ENCODE measurements around the gene GPR142. TPM values are rescaled to one million over a fixed set of nuclear protein-coding genes. Genes with fewer than 3 reads are reported as not detected.

Gene GPR142
- polyA plus RNA-seq, 1 donor (not counting 4 experiments of a cell fraction or from before 2014, with no cell fraction given) = not detected

- Histone ChIP-seq H3K4me2 (ENCODE audit: control insufficient read depth, extremely low read depth, insufficient read depth, low read depth, low read length) (no peak overlapping the region), H3K27me3 (ENCODE audit: control insufficient read depth, extremely low read depth, insufficient read depth, low read length) (peaks cover 33% of the 10 kb centered on the region), H3K36me3 (ENCODE audit: control insufficient read depth in 2 of 2, extremely low read depth in 1 of 2, insufficient read depth in 2 of 2, low read length in 2 of 2) (no peaks in the 10 kb centered on the region), H3K9me1 (ENCODE audit: control insufficient read depth, extremely low read depth, insufficient read depth, low read length) (no peaks in the 10 kb centered on the region), H3K9me3 (ENCODE audit: control insufficient read depth, low read depth, low read length) (no peaks in the 10 kb centered on the region), H3K9ac (ENCODE audit: control insufficient read depth, extremely low read depth, insufficient read depth, low read length) (no peak overlapping the region), H3K27ac (ENCODE audit: control insufficient read depth, insufficient read depth, low read length) (no peak overlapping the region), H3K4me1 (ENCODE audit: control insufficient read depth, extremely low read depth, insufficient read depth, low read length) (no peaks in the 10 kb centered on the region), H3K79me2 (ENCODE audit: control insufficient read depth, insufficient read depth, low read length) (no peaks in the 10 kb centered on the region), H2AFZ (ENCODE audit: control insufficient read depth, low read length) (no peak overlapping the region), H3K4me3 (ENCODE audit: control insufficient read depth in 2 of 3, extremely low read depth in 1 of 3, insufficient read depth in 2 of 3, low read depth in 1 of 3, low read length in 3 of 3) (no peak overlapping the region), H4K20me1 (ENCODE audit: control insufficient read depth, extremely low read depth, insufficient read depth, low read length) (no peaks in the 10 kb centered on the region)
- no peak for FAIRE-seq
- no peak for TF ChIP-seq EZH2 (IDR thresholded peaks at IDR 0.05; ENCODE audit: low read length)
- TF ChIP-seq, protein P1, sequence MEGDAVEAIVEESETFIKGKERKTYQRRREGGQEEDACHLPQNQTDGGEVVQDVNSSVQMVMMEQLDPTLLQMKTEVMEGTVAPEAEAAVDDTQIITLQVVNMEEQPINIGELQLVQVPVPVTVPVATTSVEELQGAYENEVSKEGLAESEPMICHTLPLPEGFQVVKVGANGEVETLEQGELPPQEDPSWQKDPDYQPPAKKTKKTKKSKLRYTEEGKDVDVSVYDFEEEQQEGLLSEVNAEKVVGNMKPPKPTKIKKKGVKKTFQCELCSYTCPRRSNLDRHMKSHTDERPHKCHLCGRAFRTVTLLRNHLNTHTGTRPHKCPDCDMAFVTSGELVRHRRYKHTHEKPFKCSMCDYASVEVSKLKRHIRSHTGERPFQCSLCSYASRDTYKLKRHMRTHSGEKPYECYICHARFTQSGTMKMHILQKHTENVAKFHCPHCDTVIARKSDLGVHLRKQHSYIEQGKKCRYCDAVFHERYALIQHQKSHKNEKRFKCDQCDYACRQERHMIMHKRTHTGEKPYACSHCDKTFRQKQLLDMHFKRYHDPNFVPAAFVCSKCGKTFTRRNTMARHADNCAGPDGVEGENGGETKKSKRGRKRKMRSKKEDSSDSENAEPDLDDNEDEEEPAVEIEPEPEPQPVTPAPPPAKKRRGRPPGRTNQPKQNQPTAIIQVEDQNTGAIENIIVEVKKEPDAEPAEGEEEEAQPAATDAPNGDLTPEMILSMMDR (optimal IDR thresholded peaks at IDR 0.05 in 1 of 3, IDR thresholded peaks at IDR 0.05 in 1 of 3, conservative IDR thresholded peaks at IDR 0.05 in 1 of 3; ENCODE audit: extremely low read depth in 1 of 3, insufficient read depth in 2 of 3, low read length in 3 of 3) = no peak
- no peak for DNase-seq (ENCODE audit: low read depth, low spot score)
- dilution Hi-C loops (cut with MboI; ENCODE audit: extremely low pct_ligation_motif_present, low sequenced_read_pairs) = no loop called here
These were observed 38.8 kb upstream of the GPR142 start for GRCh38 chr17:74328487-74328886.

- Histone ChIP-seq H3K79me2 (ENCODE audit: control insufficient read depth, insufficient read depth, low read length) (no peaks in the 10 kb centered on the region), H3K4me3 (ENCODE audit: control insufficient read depth in 2 of 3, extremely low read depth in 1 of 3, insufficient read depth in 2 of 3, low read depth in 1 of 3, low read length in 3 of 3) (no peak overlapping the region), H3K27me3 (ENCODE audit: control insufficient read depth, extremely low read depth, insufficient read depth, low read length) (peaks cover 31% of the 10 kb centered on the region), H4K20me1 (ENCODE audit: control insufficient read depth, extremely low read depth, insufficient read depth, low read length) (no peaks in the 10 kb centered on the region), H3K9me1 (ENCODE audit: control insufficient read depth, extremely low read depth, insufficient read depth, low read length) (no peaks in the 10 kb centered on the region), H3K27ac (ENCODE audit: control insufficient read depth, insufficient read depth, low read length) (no peak overlapping the region), H3K9me3 (ENCODE audit: control insufficient read depth, low read depth, low read length) (no peaks in the 10 kb centered on the region), H3K4me1 (ENCODE audit: control insufficient read depth, extremely low read depth, insufficient read depth, low read length) (no peaks in the 10 kb centered on the region), H3K9ac (ENCODE audit: control insufficient read depth, extremely low read depth, insufficient read depth, low read length) (no peak overlapping the region), H2AFZ (ENCODE audit: control insufficient read depth, low read length) (no peak overlapping the region), H3K36me3 (ENCODE audit: control insufficient read depth in 2 of 2, extremely low read depth in 1 of 2, insufficient read depth in 2 of 2, low read length in 2 of 2) (no peaks in the 10 kb centered on the region), H3K4me2 (ENCODE audit: control insufficient read depth, extremely low read depth, insufficient read depth, low read depth, low read length) (no peak overlapping the region)
- FAIRE-seq (no peak), DNase-seq (ENCODE audit: low read depth, low spot score) (no peak)
- TF ChIP-seq, protein P1 (optimal IDR thresholded peaks at IDR 0.05 in 1 of 3, IDR thresholded peaks at IDR 0.05 in 1 of 3, conservative IDR thresholded peaks at IDR 0.05 in 1 of 3; ENCODE audit: extremely low read depth in 1 of 3, insufficient read depth in 2 of 3, low read length in 3 of 3) = no peak
- TF ChIP-seq EZH2 (IDR thresholded peaks at IDR 0.05; ENCODE audit: low read length) = no peak
- dilution Hi-C loops (cut with MboI; ENCODE audit: extremely low pct_ligation_motif_present, low sequenced_read_pairs) = no loop called here
These were observed 37.9 kb upstream of the GPR142 start for GRCh38 chr17:74329378-74329777.

Measured in keratinocyte (primary cell).